Measurements from ENCODE around the gene FMN2.

DNA sequence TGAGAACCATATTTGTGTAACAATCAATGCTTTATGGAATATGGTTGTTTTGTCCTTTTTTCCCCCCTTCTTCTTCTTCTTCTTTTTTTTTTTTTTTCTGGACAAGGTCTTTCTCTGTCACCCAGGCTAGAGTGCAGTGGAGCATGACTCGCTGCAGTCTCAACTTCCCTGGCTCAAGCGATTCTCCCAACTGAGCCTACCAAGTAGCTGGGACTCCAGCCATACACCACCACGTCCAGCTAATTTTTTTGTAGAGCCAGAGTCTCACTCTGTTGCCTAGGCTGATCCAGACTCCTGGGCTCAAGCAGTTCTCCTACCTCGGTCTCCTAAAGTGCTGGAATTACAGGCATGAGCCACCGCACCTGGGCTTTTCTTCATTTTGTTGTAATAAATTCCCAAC lies 86.7 kb downstream of the FMN2 start:
- TF ChIP-seq, protein P1, sequence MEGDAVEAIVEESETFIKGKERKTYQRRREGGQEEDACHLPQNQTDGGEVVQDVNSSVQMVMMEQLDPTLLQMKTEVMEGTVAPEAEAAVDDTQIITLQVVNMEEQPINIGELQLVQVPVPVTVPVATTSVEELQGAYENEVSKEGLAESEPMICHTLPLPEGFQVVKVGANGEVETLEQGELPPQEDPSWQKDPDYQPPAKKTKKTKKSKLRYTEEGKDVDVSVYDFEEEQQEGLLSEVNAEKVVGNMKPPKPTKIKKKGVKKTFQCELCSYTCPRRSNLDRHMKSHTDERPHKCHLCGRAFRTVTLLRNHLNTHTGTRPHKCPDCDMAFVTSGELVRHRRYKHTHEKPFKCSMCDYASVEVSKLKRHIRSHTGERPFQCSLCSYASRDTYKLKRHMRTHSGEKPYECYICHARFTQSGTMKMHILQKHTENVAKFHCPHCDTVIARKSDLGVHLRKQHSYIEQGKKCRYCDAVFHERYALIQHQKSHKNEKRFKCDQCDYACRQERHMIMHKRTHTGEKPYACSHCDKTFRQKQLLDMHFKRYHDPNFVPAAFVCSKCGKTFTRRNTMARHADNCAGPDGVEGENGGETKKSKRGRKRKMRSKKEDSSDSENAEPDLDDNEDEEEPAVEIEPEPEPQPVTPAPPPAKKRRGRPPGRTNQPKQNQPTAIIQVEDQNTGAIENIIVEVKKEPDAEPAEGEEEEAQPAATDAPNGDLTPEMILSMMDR (IDR thresholded peaks at IDR 0.05): no peak
- TF ChIP-seq, protein P2, sequence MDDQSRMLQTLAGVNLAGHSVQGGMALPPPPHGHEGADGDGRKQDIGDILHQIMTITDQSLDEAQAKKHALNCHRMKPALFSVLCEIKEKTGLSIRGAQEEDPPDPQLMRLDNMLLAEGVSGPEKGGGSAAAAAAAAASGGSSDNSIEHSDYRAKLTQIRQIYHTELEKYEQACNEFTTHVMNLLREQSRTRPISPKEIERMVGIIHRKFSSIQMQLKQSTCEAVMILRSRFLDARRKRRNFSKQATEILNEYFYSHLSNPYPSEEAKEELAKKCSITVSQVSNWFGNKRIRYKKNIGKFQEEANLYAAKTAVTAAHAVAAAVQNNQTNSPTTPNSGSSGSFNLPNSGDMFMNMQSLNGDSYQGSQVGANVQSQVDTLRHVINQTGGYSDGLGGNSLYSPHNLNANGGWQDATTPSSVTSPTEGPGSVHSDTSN (IDR thresholded peaks at IDR 0.05): no peak
- TF ChIP-seq POLR2A (IDR thresholded peaks at IDR 0.05; ENCODE audit: low read length): no peak
- TF ChIP-seq CEBPB (IDR thresholded peaks at IDR 0.05): no peak
- TF ChIP-seq RAD21 (conservative IDR thresholded peaks at IDR 0.05 in 1 of 2, IDR thresholded peaks at IDR 0.05 in 1 of 2): no peak
- no peak for TF ChIP-seq EHF (CRISPR knock-in tag; IDR thresholded peaks at IDR 0.05)
- TF ChIP-seq CBX2 (IDR thresholded peaks at IDR 0.05; ENCODE audit: borderline replicate concordance, low read depth): no peak
- no peak for TF ChIP-seq CBX8 (IDR thresholded peaks at IDR 0.05)
- no peak for TF ChIP-seq NFE2L2 (conservative IDR thresholded peaks at IDR 0.05; ENCODE audit: low read length)
- no peak for TF ChIP-seq RCOR1 (IDR thresholded peaks at IDR 0.05; ENCODE audit: low read depth, low read length)
